H9 (cell line): ENCODE results near the gene RELL1. TPM values are rescaled to one million over a fixed set of nuclear protein-coding genes. Genes with fewer than 3 reads are reported as not detected.

Experiments used
- DNase-seq: peaks from one replicate; pipeline ENCODE4 v3.0.0-alpha.2; 2017
- H2AFZ ChIP-seq: one replicate; pipeline ENCODE4 v1.6.1; 2013; ENCODE audit warnings: mild to moderate bottlenecking, low read length, control low read depth, moderate library complexity
- H2AK5ac ChIP-seq: 2 replicates; pipeline ENCODE4 v1.6.1; 2013; ENCODE audit warnings: low read length, control low read depth, mixed read lengths; ENCODE audit not compliant: insufficient read length
- H2BK120ac ChIP-seq: one replicate; pipeline ENCODE4 v1.6.1; 2013; ENCODE audit warnings: low read depth, mild to moderate bottlenecking, low read length, control low read depth, inconsistent platforms; ENCODE audit not compliant: poor library complexity, severe bottlenecking
- H2BK12ac ChIP-seq: 2 replicates; pipeline ENCODE4 v1.6.1; 2013; ENCODE audit warnings: low read length, control low read depth, mixed read lengths, low read depth; ENCODE audit not compliant: insufficient read length
- H2BK15ac ChIP-seq: 2 replicates; pipeline ENCODE4 v1.6.1; 2013; ENCODE audit warnings: low read depth, low read length, control low read depth
- H2BK20ac ChIP-seq: one replicate; pipeline ENCODE4 v1.6.1; 2013; ENCODE audit warnings: low read depth, mild to moderate bottlenecking, low read length, control low read depth, inconsistent platforms; ENCODE audit not compliant: poor library complexity, severe bottlenecking
- H2BK5ac ChIP-seq: 2 replicates; pipeline ENCODE4 v1.6.1; 2013; ENCODE audit warnings: low read length, control low read depth, mixed read lengths; ENCODE audit not compliant: insufficient read length
- H3K14ac ChIP-seq: 2 replicates; pipeline ENCODE4 v1.6.1; 2013; ENCODE audit warnings: low read length, control low read depth; ENCODE audit not compliant: insufficient read depth
- H3K18ac ChIP-seq: 2 replicates; pipeline ENCODE4 v1.6.1; 2013; ENCODE audit warnings: low read depth, mild to moderate bottlenecking, mixed read lengths, low read length, control low read depth; ENCODE audit not compliant: insufficient read length
- H3K23ac ChIP-seq: 2 replicates; pipeline ENCODE4 v1.6.1; 2013; ENCODE audit warnings: low read length, control low read depth, mixed read lengths, low read depth; ENCODE audit not compliant: insufficient read length
- H3K23me2 ChIP-seq: 2 replicates; pipeline ENCODE4 v1.6.1; 2013; ENCODE audit warnings: low read depth, mild to moderate bottlenecking, mixed read lengths, low read length, control low read depth; ENCODE audit not compliant: insufficient read length, poor library complexity, severe bottlenecking
- H3K27ac ChIP-seq: 2 replicates; pipeline ENCODE4 v1.5.1; 2013; ENCODE audit warnings: low read length, control low read depth, mixed read lengths, low read depth; ENCODE audit not compliant: insufficient read length
- H3K27me3 ChIP-seq: 2 replicates; pipeline ENCODE4 v1.6.1; 2013; ENCODE audit warnings: low read length, control low read depth, inconsistent platforms; ENCODE audit not compliant: insufficient read depth
- H3K4ac ChIP-seq: 2 replicates; pipeline ENCODE4 v1.6.1; 2013; ENCODE audit warnings: low read depth, mild to moderate bottlenecking, control low read depth, inconsistent platforms, low read length, moderate library complexity
- H3K4me1 ChIP-seq: 2 replicates; pipeline ENCODE4 v1.6.1; 2013; ENCODE audit warnings: low read length, control low read depth, inconsistent platforms; ENCODE audit not compliant: insufficient read depth
- H3K4me2 ChIP-seq: 2 replicates; pipeline ENCODE4 v1.6.1; 2013; ENCODE audit warnings: low read length, control low read depth, mixed read lengths; ENCODE audit not compliant: insufficient read length, insufficient read depth
- H3K56ac ChIP-seq: 2 replicates; pipeline ENCODE4 v1.6.1; 2013; ENCODE audit warnings: low read depth, mild to moderate bottlenecking, mixed read lengths, low read length, control low read depth; ENCODE audit not compliant: insufficient read length
- H3K79me1 ChIP-seq: 2 replicates; pipeline ENCODE4 v1.6.1; 2013; ENCODE audit warnings: low read depth, mild to moderate bottlenecking, moderate library complexity, low read length, control low read depth, inconsistent platforms; ENCODE audit not compliant: insufficient read depth, poor library complexity, severe bottlenecking
- H3K79me2 ChIP-seq: 2 replicates; pipeline ENCODE4 v1.6.1; 2013; ENCODE audit warnings: low read length, control low read depth, inconsistent platforms; ENCODE audit not compliant: insufficient read depth
- H3K9ac ChIP-seq: 2 replicates; pipeline ENCODE4 v1.6.1; 2013; ENCODE audit warnings: low read length, control low read depth, mixed read lengths; ENCODE audit not compliant: insufficient read length; ENCODE audit errors: extremely low read depth
- H3K9me3 ChIP-seq: one replicate; pipeline ENCODE4 v1.6.1; 2013; ENCODE audit warnings: low read depth, low read length, inconsistent platforms; ENCODE audit not compliant: control insufficient read depth
- H3T11ph ChIP-seq: one replicate; pipeline ENCODE4 v1.6.1; 2013; ENCODE audit warnings: mild to moderate bottlenecking, low read length, control low read depth, inconsistent platforms
- H4K20me1 ChIP-seq: one replicate; pipeline ENCODE4 v1.6.1; 2013; ENCODE audit not compliant: control insufficient read depth, insufficient read length, insufficient read depth
- H4K5ac ChIP-seq: 2 replicates; pipeline ENCODE4 v1.6.1; 2013; ENCODE audit warnings: low read depth, mild to moderate bottlenecking, mixed read lengths, low read length, control low read depth; ENCODE audit not compliant: insufficient read length
- H4K8ac ChIP-seq: replicated peaks from 2 replicates; pipeline ENCODE4 v1.6.1; 2013; ENCODE audit warnings: low read length, control low read depth, mixed read lengths, low read depth; ENCODE audit not compliant: insufficient read length
- H4K91ac ChIP-seq: 2 replicates; pipeline ENCODE4 v1.6.1; 2013; ENCODE audit warnings: low read depth, mild to moderate bottlenecking, moderate library complexity, mixed read lengths, low read length, control low read depth; ENCODE audit not compliant: insufficient read length
- H3K27ac Mint-ChIP-seq, 3 experiments: 2 replicates in 2 of 3; 3 replicates in 1 of 3; pipeline ENCODE4 v1.8.0; 2020 to 2021; ENCODE audit warnings: mixed read lengths in 3 of 3, mild to moderate bottlenecking in 1 of 3, moderate library complexity in 1 of 3
- H3K27me3 Mint-ChIP-seq: 2 replicates; pipeline ENCODE4 v1.8.0; 2021; ENCODE audit warnings: low read depth, mild to moderate bottlenecking, moderate library complexity, mixed read lengths
- H3K36me3 Mint-ChIP-seq, 3 experiments: 2 replicates in 2 of 3; 3 replicates in 1 of 3; pipeline ENCODE4 v1.8.0; 2020 to 2021; ENCODE audit warnings: low read depth in 3 of 3, mixed read lengths in 3 of 3; ENCODE audit not compliant: insufficient read depth in 1 of 3
- H3K4me1 Mint-ChIP-seq, 2 experiments: 2 replicates each; pipeline ENCODE4 v1.8.0; 2020; ENCODE audit warnings: mixed read lengths in 2 of 2
- H3K4me3 Mint-ChIP-seq, 2 experiments: 2 replicates in 1 of 2; 3 replicates in 1 of 2; pipeline ENCODE4 v1.8.0; 2020 to 2021; ENCODE audit warnings: mild to moderate bottlenecking in 2 of 2, mixed read lengths in 2 of 2, moderate library complexity in 1 of 2
- H3K9me3 Mint-ChIP-seq, 2 experiments: 2 replicates in 1 of 2; 3 replicates in 1 of 2; pipeline ENCODE4 v1.8.0; 2020; ENCODE audit warnings: mild to moderate bottlenecking in 2 of 2, mixed read lengths in 2 of 2, moderate library complexity in 1 of 2
- WGBS: extraction: QIAGEN DNeasy Blood & Tissue Kit; methylation state at CpG from one replicate; pipeline ENCODE4 v1.1.7; 2013; ENCODE audit warnings: missing lambda C conversion rate, low lambda C conversion rate, mixed read lengths; ENCODE audit not compliant: insufficient read length; ENCODE audit errors: extremely low coverage; 5-methylcytosine and 5-hydroxymethylcytosine counted together
- total RNA-seq: library from RNA; stranded (reverse); gene quantifications from 2 replicates; pipeline ENCODE4 v1.2.1, GENCODE V29; 2021
- TF ChIP-seq, protein P1 (sequence below): fragments of 200-600 bp; sonication (generic); conservative IDR thresholded peaks from 3 replicates; pipeline ENCODE4 v1.8.0; 2021; ENCODE audit warnings: antibody characterized with exemption, mild to moderate bottlenecking

RELL1 gene
- total RNA-seq, 1 experiment from 2014 or later = 10.8 TPM

DNA sequence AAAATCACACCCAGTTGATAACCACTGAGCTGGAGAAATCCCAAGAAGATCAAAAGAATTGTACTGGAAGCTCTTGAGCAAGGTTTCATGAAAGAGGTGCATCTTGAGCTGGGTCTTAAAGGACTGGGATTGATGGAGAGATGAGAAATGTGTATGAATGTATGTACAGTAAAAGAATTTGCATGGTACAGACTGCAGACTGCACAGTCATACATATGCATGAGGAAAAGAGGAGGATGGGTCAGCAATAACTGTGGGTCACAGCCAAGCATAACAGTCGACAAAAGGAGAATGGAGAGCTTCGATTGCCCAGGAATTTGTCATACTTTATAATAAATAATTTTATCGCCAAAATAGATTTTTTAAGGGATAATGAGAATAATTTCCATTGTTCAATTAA lies 4.8 kb upstream of the RELL1 start:
- H3K4me1 Mint-ChIP-seq = peaks cover 20 to 23% of the 10 kb centered on the region in 2 experiments
- Histone ChIP-seq H4K91ac (no peak overlapping the region), H3K4me2 (no peak overlapping the region), H3K9ac (no peak overlapping the region), H3K4me1 (no peaks in the 10 kb centered on the region), H3K79me2 (no peaks in the 10 kb centered on the region), H2AFZ (no peak overlapping the region), H3K9me3 (no peaks in the 10 kb centered on the region), H2BK120ac (no peak overlapping the region), H4K20me1 (no peaks in the 10 kb centered on the region), H2BK12ac (no peak overlapping the region), H3K18ac (no peak overlapping the region), H3K27ac (no peak overlapping the region), H3K27me3 (no peaks in the 10 kb centered on the region), H3K23me2 (no peaks in the 10 kb centered on the region), H3K79me1 (no peaks in the 10 kb centered on the region), H2AK5ac (no peak overlapping the region), H2BK15ac (no peak overlapping the region), H4K5ac (no peak overlapping the region), H3K56ac (no peak overlapping the region), H4K8ac (no peak overlapping the region), H2BK20ac (no peak overlapping the region), H3T11ph (no peak overlapping the region), H3K4ac (no peak overlapping the region), H3K23ac (no peak overlapping the region), H2BK5ac (no peak overlapping the region), H3K14ac (no peak overlapping the region)
- no peaks in the 10 kb centered on the region; a peak in 1 of 7 replicates for H3K36me3 Mint-ChIP-seq
- no CpG with 5 or more reads among the region's 3 CpGs for WGBS
- H3K4me3 Mint-ChIP-seq = no peak overlapping the region
- H3K27me3 Mint-ChIP-seq = peaks cover 12% of the 10 kb centered on the region
- TF ChIP-seq, protein P1, sequence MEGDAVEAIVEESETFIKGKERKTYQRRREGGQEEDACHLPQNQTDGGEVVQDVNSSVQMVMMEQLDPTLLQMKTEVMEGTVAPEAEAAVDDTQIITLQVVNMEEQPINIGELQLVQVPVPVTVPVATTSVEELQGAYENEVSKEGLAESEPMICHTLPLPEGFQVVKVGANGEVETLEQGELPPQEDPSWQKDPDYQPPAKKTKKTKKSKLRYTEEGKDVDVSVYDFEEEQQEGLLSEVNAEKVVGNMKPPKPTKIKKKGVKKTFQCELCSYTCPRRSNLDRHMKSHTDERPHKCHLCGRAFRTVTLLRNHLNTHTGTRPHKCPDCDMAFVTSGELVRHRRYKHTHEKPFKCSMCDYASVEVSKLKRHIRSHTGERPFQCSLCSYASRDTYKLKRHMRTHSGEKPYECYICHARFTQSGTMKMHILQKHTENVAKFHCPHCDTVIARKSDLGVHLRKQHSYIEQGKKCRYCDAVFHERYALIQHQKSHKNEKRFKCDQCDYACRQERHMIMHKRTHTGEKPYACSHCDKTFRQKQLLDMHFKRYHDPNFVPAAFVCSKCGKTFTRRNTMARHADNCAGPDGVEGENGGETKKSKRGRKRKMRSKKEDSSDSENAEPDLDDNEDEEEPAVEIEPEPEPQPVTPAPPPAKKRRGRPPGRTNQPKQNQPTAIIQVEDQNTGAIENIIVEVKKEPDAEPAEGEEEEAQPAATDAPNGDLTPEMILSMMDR = no peak
- H3K27ac Mint-ChIP-seq = no peak overlapping the region
- DNase-seq = no peak
- peaks cover 4 to 10% of the 10 kb centered on the region in 2 experiments; a peak in 3 of 5 replicates for H3K9me3 Mint-ChIP-seq
